ENCODE measurements around the gene TPM4. TPM values are rescaled to one million over a fixed set of nuclear protein-coding genes. Genes with fewer than 3 reads are reported as not detected.
A peak's percentile ranks its signal among the peaks of the same experiment; 100 is the strongest.

Gene TPM4
- polyA plus RNA-seq = 119 and 129 TPM in 2 replicates
- 112 and 122 TPM in 2 replicates for polyA minus RNA-seq

DNA sequence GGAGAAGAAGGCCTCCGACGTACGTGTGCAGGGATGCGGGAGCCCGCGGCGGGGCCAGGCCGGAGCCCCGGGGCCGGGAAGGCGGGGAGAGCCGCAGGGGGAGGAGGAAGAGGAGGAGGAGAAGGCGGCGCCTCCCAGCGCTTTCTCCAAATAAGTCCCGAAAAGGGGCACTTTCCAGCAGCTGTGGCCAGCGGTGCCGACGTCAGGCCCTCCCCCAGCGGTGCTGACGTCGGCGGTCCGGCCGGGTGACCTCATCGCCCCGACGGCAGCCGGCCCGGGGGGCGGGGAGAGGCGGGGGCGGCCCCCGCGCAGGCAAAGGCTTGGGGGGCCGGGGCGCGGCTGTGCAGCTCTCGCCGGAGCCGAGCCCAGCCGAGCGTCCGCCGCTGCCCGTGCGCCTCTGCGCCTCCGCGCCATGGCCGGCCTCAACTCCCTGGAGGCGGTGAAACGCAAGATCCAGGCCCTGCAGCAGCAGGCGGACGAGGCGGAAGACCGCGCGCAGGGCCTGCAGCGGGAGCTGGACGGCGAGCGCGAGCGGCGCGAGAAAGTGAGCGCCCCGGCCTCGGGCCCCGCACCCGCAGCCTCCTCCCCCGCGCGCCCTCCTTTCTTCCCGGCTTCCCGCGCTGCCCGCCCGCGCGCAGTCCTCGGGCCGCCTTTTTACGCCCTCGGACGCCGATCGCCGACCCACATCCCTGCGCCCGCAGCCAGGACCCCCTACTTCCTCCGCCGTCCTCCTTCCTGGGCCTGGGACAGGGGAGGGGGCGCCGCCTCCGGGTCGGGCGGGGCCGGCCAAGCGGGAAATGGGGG is at the start of gene TPM4:
TSS of gene TPM4 (plus strand) at position 342 of the 804 bp plus-strand sequence. CDS start at position 413, 71 bp downstream.
- Histone ChIP-seq H3K9ac (ENCODE audit: low read length) (peak within 1 kb of the TSS; percentile 96), H3K27ac (ENCODE audit: low read length) (peak within 1 kb of the TSS; percentile 88), H3F3A (ENCODE audit: insufficient read depth, low read length, poor library complexity, severe bottlenecking) (peaks cover 6% of the 10 kb centered on the region), H3K79me2 (replicated peaks; ENCODE audit: insufficient read depth, low read length) (peaks cover 39% of the 10 kb centered on the region), H3K4me2 (ENCODE audit: low read length) (peak within 1 kb of the TSS; percentile 73), H3K9me3 (ENCODE audit: low read length) (no peaks in the 10 kb centered on the region), H3K9me2 (ENCODE audit: insufficient read depth, low read length) (no peaks in the 10 kb centered on the region), H2AFZ (ENCODE audit: low read depth, low read length) (peak within 1 kb of the TSS; percentile 83), H3K4me3 (ENCODE audit: low read length) (peak within 1 kb of the TSS; percentile 93), H3K27me3 (ENCODE audit: insufficient read depth, low read depth, low read length) (no peaks in the 10 kb centered on the region), H3K36me3 (ENCODE audit: insufficient read depth, low read length) (no peaks in the 10 kb centered on the region), H4K20me1 (ENCODE audit: insufficient read depth) (no peaks in the 10 kb centered on the region)
- TF ChIP-seq MXI1 (conservative IDR thresholded peaks at IDR 0.05; ENCODE audit: poor library complexity, severe bottlenecking) = peak; percentile 22
- TF ChIP-seq TAF1 (IDR thresholded peaks at IDR 0.05; ENCODE audit: low read depth) = no peak
- peak; percentile 55 for TF ChIP-seq EP300 (conservative IDR thresholded peaks at IDR 0.05; ENCODE audit: poor library complexity, severe bottlenecking)
- TF ChIP-seq, protein P1, sequence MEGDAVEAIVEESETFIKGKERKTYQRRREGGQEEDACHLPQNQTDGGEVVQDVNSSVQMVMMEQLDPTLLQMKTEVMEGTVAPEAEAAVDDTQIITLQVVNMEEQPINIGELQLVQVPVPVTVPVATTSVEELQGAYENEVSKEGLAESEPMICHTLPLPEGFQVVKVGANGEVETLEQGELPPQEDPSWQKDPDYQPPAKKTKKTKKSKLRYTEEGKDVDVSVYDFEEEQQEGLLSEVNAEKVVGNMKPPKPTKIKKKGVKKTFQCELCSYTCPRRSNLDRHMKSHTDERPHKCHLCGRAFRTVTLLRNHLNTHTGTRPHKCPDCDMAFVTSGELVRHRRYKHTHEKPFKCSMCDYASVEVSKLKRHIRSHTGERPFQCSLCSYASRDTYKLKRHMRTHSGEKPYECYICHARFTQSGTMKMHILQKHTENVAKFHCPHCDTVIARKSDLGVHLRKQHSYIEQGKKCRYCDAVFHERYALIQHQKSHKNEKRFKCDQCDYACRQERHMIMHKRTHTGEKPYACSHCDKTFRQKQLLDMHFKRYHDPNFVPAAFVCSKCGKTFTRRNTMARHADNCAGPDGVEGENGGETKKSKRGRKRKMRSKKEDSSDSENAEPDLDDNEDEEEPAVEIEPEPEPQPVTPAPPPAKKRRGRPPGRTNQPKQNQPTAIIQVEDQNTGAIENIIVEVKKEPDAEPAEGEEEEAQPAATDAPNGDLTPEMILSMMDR (IDR thresholded peaks at IDR 0.05; ENCODE audit: poor library complexity, severe bottlenecking) = no peak
- TF ChIP-seq POLR2AphosphoS5 (IDR thresholded peaks at IDR 0.05) = peak; percentile 69
- TF ChIP-seq, protein P2, sequence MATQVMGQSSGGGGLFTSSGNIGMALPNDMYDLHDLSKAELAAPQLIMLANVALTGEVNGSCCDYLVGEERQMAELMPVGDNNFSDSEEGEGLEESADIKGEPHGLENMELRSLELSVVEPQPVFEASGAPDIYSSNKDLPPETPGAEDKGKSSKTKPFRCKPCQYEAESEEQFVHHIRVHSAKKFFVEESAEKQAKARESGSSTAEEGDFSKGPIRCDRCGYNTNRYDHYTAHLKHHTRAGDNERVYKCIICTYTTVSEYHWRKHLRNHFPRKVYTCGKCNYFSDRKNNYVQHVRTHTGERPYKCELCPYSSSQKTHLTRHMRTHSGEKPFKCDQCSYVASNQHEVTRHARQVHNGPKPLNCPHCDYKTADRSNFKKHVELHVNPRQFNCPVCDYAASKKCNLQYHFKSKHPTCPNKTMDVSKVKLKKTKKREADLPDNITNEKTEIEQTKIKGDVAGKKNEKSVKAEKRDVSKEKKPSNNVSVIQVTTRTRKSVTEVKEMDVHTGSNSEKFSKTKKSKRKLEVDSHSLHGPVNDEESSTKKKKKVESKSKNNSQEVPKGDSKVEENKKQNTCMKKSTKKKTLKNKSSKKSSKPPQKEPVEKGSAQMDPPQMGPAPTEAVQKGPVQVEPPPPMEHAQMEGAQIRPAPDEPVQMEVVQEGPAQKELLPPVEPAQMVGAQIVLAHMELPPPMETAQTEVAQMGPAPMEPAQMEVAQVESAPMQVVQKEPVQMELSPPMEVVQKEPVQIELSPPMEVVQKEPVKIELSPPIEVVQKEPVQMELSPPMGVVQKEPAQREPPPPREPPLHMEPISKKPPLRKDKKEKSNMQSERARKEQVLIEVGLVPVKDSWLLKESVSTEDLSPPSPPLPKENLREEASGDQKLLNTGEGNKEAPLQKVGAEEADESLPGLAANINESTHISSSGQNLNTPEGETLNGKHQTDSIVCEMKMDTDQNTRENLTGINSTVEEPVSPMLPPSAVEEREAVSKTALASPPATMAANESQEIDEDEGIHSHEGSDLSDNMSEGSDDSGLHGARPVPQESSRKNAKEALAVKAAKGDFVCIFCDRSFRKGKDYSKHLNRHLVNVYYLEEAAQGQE (IDR thresholded peaks at IDR 0.05; ENCODE audit: borderline replicate concordance) = peak; percentile 15
- TF ChIP-seq SMC3 (conservative IDR thresholded peaks at IDR 0.05; ENCODE audit: poor library complexity) = no peak
- TF ChIP-seq RAD21 (conservative IDR thresholded peaks at IDR 0.05) = no peak
- TF ChIP-seq EZH2 (IDR thresholded peaks at IDR 0.05; ENCODE audit: borderline replicate concordance, insufficient read depth, low read length, poor library complexity, severe bottlenecking) = no peak

DNA sequence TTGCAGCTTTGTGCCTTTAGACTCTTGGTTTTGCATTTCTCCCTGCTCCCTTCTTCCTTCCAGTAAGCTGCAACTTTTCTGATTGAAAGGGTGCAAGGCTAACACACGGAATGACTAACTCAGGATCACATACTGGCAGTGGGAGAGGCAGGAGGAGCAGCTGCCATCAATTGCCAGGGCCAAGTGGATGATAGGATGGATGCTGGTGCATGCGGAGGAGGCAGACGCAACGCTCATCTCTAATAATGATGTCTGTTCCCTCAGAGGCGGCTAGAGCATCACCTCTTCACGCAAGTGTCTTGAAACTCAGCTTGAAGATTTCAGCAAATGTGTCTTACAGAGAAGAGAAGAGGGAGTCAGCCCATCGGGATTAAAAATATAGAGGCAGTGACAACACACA is 49.5 kb upstream of the TPM4 start:
- Histone ChIP-seq H2AFZ (ENCODE audit: low read depth, low read length) (no peak overlapping the region), H3K4me3 (ENCODE audit: low read length) (no peak overlapping the region), H3K4me2 (ENCODE audit: low read length) (no peak overlapping the region), H3K36me3 (ENCODE audit: insufficient read depth, low read length) (no peaks in the 10 kb centered on the region), H3K9ac (ENCODE audit: low read length) (no peak overlapping the region), H3K9me3 (ENCODE audit: low read length) (no peaks in the 10 kb centered on the region), H3K27ac (ENCODE audit: low read length) (no peak overlapping the region), H3K27me3 (ENCODE audit: insufficient read depth, low read depth, low read length) (no peaks in the 10 kb centered on the region), H3K79me2 (replicated peaks; ENCODE audit: insufficient read depth, low read length) (no peaks in the 10 kb centered on the region), H3F3A (ENCODE audit: insufficient read depth, low read length, poor library complexity, severe bottlenecking) (no peaks in the 10 kb centered on the region), H3K9me2 (ENCODE audit: insufficient read depth, low read length) (no peaks in the 10 kb centered on the region), H4K20me1 (ENCODE audit: insufficient read depth) (no peaks in the 10 kb centered on the region)
- TF ChIP-seq TAF1 (IDR thresholded peaks at IDR 0.05; ENCODE audit: low read depth) (no peak), SMC3 (conservative IDR thresholded peaks at IDR 0.05; ENCODE audit: poor library complexity) (no peak), MXI1 (conservative IDR thresholded peaks at IDR 0.05; ENCODE audit: poor library complexity, severe bottlenecking) (no peak)
